ENCODE results near the gene CPNE7. TPM values are rescaled to one million over a fixed set of nuclear protein-coding genes. Genes with fewer than 3 reads are reported as not detected.

Gene CPNE7
- total and polyA plus RNA-seq, 2 of the 4 experiments (the other 2 are of a cell fraction), result 5.4 to 17.4 TPM

DNA sequence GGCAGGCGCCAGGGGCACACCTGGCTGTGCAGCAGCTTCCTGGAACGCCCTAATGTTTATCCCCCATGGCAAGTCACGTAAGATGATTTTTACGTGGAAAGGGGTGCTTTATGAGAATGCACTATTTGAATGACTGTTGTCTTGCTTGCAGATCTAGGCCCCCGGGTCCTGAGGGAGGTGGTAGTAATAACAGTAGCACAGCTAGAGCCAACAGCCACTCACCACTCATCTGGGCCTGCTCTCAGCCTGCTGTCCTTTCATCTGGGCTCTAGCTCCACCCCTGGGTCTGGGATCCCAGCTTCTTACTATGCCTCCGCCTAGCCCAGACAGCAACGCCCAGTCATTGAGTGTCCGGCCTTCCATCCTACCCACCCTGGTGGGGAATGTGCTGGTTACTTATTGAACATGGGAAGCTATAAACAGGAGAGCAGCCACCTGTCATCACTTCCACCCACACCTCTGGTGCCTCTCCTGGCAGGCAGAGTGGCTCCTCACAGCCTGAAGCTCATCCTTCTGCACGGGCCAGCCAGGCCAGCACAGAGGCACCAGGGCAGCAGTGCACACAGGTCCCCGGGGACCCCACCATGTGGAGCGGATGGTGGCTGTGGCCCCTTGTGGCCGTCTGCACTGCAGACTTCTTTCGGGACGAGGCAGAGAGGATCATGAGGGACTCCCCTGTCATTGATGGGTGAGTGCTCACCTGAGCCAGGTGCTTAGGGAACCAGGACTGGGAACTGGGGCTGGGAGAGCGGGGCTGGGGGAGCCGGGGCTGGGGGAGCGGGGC, 54.5 kb downstream of the CPNE7 start:
- WGBS, 2 experiments (ENCODE audit: extremely low coverage in 2 of 2, insufficient read length in 1 of 2), result 82% methylated on average over 7 of the region's 17 CpGs; no CpG with 5 or more reads in 1 of the 2 experiments
- intact Hi-C loops (cut with micrococcal nuclease) (no loop called here), in situ Hi-C loops (cut with MboI; ENCODE audit: low sequenced_read_pairs) (no loop called here), dilution Hi-C loops (cut with HindIII; ENCODE audit: low sequenced_read_pairs, unreplicated experiment) (no loop called here)
- TF ChIP-seq NFE2L2 (IDR thresholded peaks at IDR 0.05; ENCODE audit: low read depth, low read length) (no peak), MAFK (IDR thresholded peaks at IDR 0.05; ENCODE audit: low read depth, low read length) (no peak), BHLHE40 (IDR thresholded peaks at IDR 0.05; ENCODE audit: low read depth, low read length) (no peak), MXI1 (IDR thresholded peaks at IDR 0.05; ENCODE audit: borderline replicate concordance, low read depth, low read length) (no peak), RFX5 (IDR thresholded peaks at IDR 0.05; ENCODE audit: low read depth, low read length) (no peak), RAD21 (IDR thresholded peaks at IDR 0.05; ENCODE audit: low read length) (no peak), POLR2A (IDR thresholded peaks at IDR 0.05; ENCODE audit: low read depth, low read length) (no peak), FOS (IDR thresholded peaks at IDR 0.05; ENCODE audit: low read depth, low read length) (no peak), CHD1 (IDR thresholded peaks at IDR 0.05; ENCODE audit: low read depth, low read length) (no peak), SMC3 (IDR thresholded peaks at IDR 0.05; ENCODE audit: low read depth, low read length) (no peak)
- TF ChIP-seq, protein P1, sequence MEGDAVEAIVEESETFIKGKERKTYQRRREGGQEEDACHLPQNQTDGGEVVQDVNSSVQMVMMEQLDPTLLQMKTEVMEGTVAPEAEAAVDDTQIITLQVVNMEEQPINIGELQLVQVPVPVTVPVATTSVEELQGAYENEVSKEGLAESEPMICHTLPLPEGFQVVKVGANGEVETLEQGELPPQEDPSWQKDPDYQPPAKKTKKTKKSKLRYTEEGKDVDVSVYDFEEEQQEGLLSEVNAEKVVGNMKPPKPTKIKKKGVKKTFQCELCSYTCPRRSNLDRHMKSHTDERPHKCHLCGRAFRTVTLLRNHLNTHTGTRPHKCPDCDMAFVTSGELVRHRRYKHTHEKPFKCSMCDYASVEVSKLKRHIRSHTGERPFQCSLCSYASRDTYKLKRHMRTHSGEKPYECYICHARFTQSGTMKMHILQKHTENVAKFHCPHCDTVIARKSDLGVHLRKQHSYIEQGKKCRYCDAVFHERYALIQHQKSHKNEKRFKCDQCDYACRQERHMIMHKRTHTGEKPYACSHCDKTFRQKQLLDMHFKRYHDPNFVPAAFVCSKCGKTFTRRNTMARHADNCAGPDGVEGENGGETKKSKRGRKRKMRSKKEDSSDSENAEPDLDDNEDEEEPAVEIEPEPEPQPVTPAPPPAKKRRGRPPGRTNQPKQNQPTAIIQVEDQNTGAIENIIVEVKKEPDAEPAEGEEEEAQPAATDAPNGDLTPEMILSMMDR (conservative IDR thresholded peaks at IDR 0.05; ENCODE audit: low read depth, low read length), result no peak
- TF ChIP-seq, protein P2, sequence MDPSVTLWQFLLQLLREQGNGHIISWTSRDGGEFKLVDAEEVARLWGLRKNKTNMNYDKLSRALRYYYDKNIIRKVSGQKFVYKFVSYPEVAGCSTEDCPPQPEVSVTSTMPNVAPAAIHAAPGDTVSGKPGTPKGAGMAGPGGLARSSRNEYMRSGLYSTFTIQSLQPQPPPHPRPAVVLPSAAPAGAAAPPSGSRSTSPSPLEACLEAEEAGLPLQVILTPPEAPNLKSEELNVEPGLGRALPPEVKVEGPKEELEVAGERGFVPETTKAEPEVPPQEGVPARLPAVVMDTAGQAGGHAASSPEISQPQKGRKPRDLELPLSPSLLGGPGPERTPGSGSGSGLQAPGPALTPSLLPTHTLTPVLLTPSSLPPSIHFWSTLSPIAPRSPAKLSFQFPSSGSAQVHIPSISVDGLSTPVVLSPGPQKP (IDR thresholded peaks at IDR 0.05; ENCODE audit: borderline replicate concordance, low read depth, low read length), result no peak
- TF ChIP-seq, protein P3, sequence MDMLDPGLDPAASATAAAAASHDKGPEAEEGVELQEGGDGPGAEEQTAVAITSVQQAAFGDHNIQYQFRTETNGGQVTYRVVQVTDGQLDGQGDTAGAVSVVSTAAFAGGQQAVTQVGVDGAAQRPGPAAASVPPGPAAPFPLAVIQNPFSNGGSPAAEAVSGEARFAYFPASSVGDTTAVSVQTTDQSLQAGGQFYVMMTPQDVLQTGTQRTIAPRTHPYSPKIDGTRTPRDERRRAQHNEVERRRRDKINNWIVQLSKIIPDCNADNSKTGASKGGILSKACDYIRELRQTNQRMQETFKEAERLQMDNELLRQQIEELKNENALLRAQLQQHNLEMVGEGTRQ (IDR thresholded peaks at IDR 0.05; ENCODE audit: low read depth, low read length), result no peak
- H2BK15ac ChIP-seq (ENCODE audit: low read depth, low read length), result no peak overlapping the region
- no peak overlapping the region for H2AK9ac ChIP-seq (replicated peaks; ENCODE audit: low read depth, low read length, poor library complexity)
- ATAC-seq (ENCODE audit: low read depth), result no peak
- H2BK5ac ChIP-seq (ENCODE audit: low read depth, low read length, poor library complexity, severe bottlenecking), result no peak overlapping the region
- H2AK5ac ChIP-seq (ENCODE audit: low read depth, low read length), result no peak overlapping the region
- no peak overlapping the region for H2AFZ ChIP-seq (replicated peaks; ENCODE audit: low read length, poor library complexity)
- no peak overlapping the region for H4K8ac ChIP-seq (ENCODE audit: low read depth in 2 of 2, low read length in 2 of 2)
- no peaks in the 10 kb centered on the region for H4K20me1 ChIP-seq (ENCODE audit: insufficient read depth, low read length)
- DNase-seq, result no peak
- CTCF ChIA-PET, result no interaction called here
- POLR2A ChIA-PET (ENCODE audit: unreplicated experiment), result no interaction called here
- peaks cover 38% of the 10 kb centered on the region for H3K27me3 ChIP-seq (ENCODE audit: control insufficient read depth, insufficient read depth, low read length)
- H3K14ac ChIP-seq (replicated peaks; ENCODE audit: low read depth, low read length), result no peak overlapping the region
- BruUV-seq (replicated peaks), result no TSS peak
- no peak overlapping the region for H2BK20ac ChIP-seq (ENCODE audit: low read depth, low read length)
- no peak overlapping the region for H3K23ac ChIP-seq (ENCODE audit: low read depth, low read length)
- no peak overlapping the region for H3K4me2 ChIP-seq (ENCODE audit: low read depth, low read length)
- H4K5ac ChIP-seq (ENCODE audit: low read depth, low read length), result no peak overlapping the region
- peaks cover 5% of the 10 kb centered on the region for H3K9me3 ChIP-seq (ENCODE audit: control insufficient read depth, insufficient read depth, low read length)
- no peaks in the 10 kb centered on the region; the same call in 1 of the 2 replicates for H3K9me1 ChIP-seq (ENCODE audit: insufficient read depth, low read length)
- no peaks in the 10 kb centered on the region for H3K36me3 ChIP-seq (ENCODE audit: control insufficient read depth, insufficient read depth, low read length)
- H3K9ac ChIP-seq (ENCODE audit: low read depth, low read length), result no peak overlapping the region
- H3K18ac ChIP-seq (ENCODE audit: low read depth, low read length), result no peak overlapping the region
- no peak overlapping the region for H3K4me3 ChIP-seq (ENCODE audit: insufficient read depth, low read depth, low read length)
- no peak overlapping the region for H4K91ac ChIP-seq (ENCODE audit: insufficient read depth, low read depth, low read length)
- no peaks in the 10 kb centered on the region for H3K79me1 ChIP-seq (ENCODE audit: low read depth in 1 of 2, low read length in 2 of 2)
- H3K56ac ChIP-seq (ENCODE audit: extremely low read depth, insufficient read depth, low read length), result no peak overlapping the region
- H3K27ac ChIP-seq (ENCODE audit: insufficient read depth, low read length), result no peak overlapping the region
- H2BK120ac ChIP-seq (ENCODE audit: low read depth, low read length), result no peak overlapping the region
- peaks cover 5% of the 10 kb centered on the region for H3K4me1 ChIP-seq (ENCODE audit: control insufficient read depth, insufficient read depth, low read length)
- no peak overlapping the region for H3K4ac ChIP-seq (ENCODE audit: low read depth, low read length)
